ENCODE measurements around the gene ANKRD44.

Gene ANKRD44

GRCh38 chr2:197208841-197209240, 101.7 kb downstream of the ANKRD44 start:
- Histone ChIP-seq H3K27ac (ENCODE audit: poor library complexity, severe bottlenecking) (no peak overlapping the region), H3K27me3 (ENCODE audit: insufficient read depth, poor library complexity, severe bottlenecking) (no peaks in the 10 kb centered on the region), H3K4me1 (ENCODE audit: insufficient read depth, poor library complexity, severe bottlenecking) (no peaks in the 10 kb centered on the region), H3K4me3 (ENCODE audit: severe bottlenecking) (no peak overlapping the region), H3K36me3 (ENCODE audit: low read depth) (no peaks in the 10 kb centered on the region), H3K9me3 (ENCODE audit: severe bottlenecking) (no peaks in the 10 kb centered on the region)
- no peak for ATAC-seq (ENCODE audit: low read depth)
- DNase-seq (ENCODE audit: low spot score), result no peak
- TF ChIP-seq CTCF (IDR thresholded peaks at IDR 0.05; ENCODE audit: poor library complexity, severe bottlenecking), result no peak

- H3K36me3 ChIP-seq (ENCODE audit: low read depth), result no peaks in the 10 kb centered on the region
- no peak for TF ChIP-seq CTCF (IDR thresholded peaks at IDR 0.05; ENCODE audit: poor library complexity, severe bottlenecking)
- H3K4me1 ChIP-seq (ENCODE audit: insufficient read depth, poor library complexity, severe bottlenecking), result no peaks in the 10 kb centered on the region
- ATAC-seq (ENCODE audit: low read depth) (no peak), DNase-seq (ENCODE audit: low spot score) (no peak)
- no peaks in the 10 kb centered on the region for H3K27me3 ChIP-seq (ENCODE audit: insufficient read depth, poor library complexity, severe bottlenecking)
- H3K4me3 ChIP-seq (ENCODE audit: severe bottlenecking), result no peak overlapping the region
- no peak overlapping the region for H3K27ac ChIP-seq (ENCODE audit: poor library complexity, severe bottlenecking)
- H3K9me3 ChIP-seq (ENCODE audit: severe bottlenecking), result no peaks in the 10 kb centered on the region
Observed at GRCh38 chr2:197208024-197208423, 102.6 kb downstream of the ANKRD44 start.

GRCh38 chr2:197207598-197207997, 103.0 kb downstream of the ANKRD44 start:
- no peak for DNase-seq (ENCODE audit: low spot score)
- H3K27ac ChIP-seq (ENCODE audit: poor library complexity, severe bottlenecking), result no peak overlapping the region
- no peaks in the 10 kb centered on the region for H3K4me1 ChIP-seq (ENCODE audit: insufficient read depth, poor library complexity, severe bottlenecking)
- H3K27me3 ChIP-seq (ENCODE audit: insufficient read depth, poor library complexity, severe bottlenecking), result no peaks in the 10 kb centered on the region
- TF ChIP-seq CTCF (IDR thresholded peaks at IDR 0.05; ENCODE audit: poor library complexity, severe bottlenecking), result no peak
- H3K4me3 ChIP-seq (ENCODE audit: severe bottlenecking), result no peak overlapping the region
- no peak for ATAC-seq (ENCODE audit: low read depth)
- no peaks in the 10 kb centered on the region for H3K36me3 ChIP-seq (ENCODE audit: low read depth)
- no peaks in the 10 kb centered on the region for H3K9me3 ChIP-seq (ENCODE audit: severe bottlenecking)

- Histone ChIP-seq H3K27ac (ENCODE audit: poor library complexity, severe bottlenecking) (no peak overlapping the region), H3K4me1 (ENCODE audit: insufficient read depth, poor library complexity, severe bottlenecking) (no peaks in the 10 kb centered on the region)
- ATAC-seq (ENCODE audit: low read depth), result no peak
Observed at GRCh38 chr2:197207106-197207505, 103.5 kb downstream of the ANKRD44 start.

More at GRCh38 chr2:197207106-197207505, 103.5 kb downstream of the ANKRD44 start:
- H3K4me3 ChIP-seq (ENCODE audit: severe bottlenecking), result no peak overlapping the region
- no peak for TF ChIP-seq CTCF (IDR thresholded peaks at IDR 0.05; ENCODE audit: poor library complexity, severe bottlenecking)
- H3K9me3 ChIP-seq (ENCODE audit: severe bottlenecking), result no peaks in the 10 kb centered on the region
- no peaks in the 10 kb centered on the region for H3K27me3 ChIP-seq (ENCODE audit: insufficient read depth, poor library complexity, severe bottlenecking)
- no peaks in the 10 kb centered on the region for H3K36me3 ChIP-seq (ENCODE audit: low read depth)
- DNase-seq (ENCODE audit: low spot score), result no peak
